ENCODE measurements around the gene SLC13A2.

The SLC13A2 gene

DNA sequence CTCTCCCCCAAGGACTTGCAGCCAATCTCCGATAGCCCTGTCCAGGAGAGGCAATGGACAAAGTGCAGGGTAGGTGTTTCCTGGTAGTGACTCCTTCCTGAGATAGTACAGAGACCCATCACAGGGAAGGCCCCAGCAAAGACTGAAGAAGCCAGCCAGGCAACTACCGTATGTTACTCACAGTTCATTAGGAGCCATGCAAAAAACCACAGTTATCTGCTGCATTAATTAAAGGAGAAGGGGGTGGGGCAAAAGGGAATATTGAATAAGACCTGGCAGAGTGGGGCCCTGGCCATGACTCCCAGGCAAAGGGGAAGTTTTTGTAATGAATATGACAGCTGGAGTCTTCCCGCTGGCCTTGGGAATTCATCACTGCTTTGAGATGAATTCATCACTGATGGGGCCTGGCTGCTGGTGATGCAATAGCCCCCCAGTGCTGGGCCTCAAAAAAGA is 2.5 kb upstream of the SLC13A2 start:
- DNase-seq = no peak

DNA sequence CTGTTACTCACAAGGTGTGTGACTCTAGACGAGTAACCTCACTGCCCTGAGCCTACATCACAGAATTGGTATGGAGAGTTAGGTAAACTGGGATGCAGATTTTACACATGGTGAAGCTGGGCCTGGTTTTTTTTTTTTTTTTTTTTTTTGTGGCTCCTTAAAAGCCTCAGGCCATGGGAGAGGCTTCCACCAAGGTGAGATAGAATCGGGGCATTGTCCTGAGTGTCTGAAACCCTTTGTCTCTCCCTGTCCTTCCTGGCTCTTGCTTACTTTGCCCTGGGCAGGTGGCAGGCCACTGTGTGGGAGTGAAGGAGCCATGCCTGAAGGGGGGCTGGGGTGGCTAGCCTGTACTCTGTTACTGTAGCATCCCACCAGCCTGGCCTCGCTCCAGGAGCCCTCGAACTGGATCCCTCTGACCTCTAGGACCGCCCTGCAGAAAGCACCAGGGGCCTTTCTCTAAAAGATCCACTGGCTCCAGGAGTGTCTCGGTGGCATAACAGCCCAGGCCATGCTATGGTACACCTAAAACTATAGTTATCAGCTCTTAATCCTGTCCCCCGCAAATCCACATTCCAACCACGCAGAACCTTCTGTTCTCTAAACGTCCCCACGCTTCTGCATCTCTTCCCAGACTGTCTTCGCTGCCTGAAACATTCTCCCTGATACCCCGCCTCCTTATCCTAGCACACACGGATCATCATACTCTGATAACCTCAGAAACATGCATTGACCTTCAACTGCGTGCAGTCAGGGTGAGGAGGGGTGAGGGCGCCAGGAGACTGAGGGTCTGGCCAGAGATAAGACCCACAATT is 1.7 kb upstream of the SLC13A2 start:
- no peak for DNase-seq

- DNase-seq = no peak
Observed at GRCh38 chr17:28472871-28473497, 460 bp upstream of the SLC13A2 start.

GRCh38 chr17:28474111-28474531 is 677 bp downstream of the SLC13A2 start:
- DNase-seq = no peak

- peak; percentile 25 to 36 for DNase-seq
Observed at GRCh38 chr17:28475151-28475900, 1.9 kb downstream of the SLC13A2 start.

- DNase-seq = peak; percentile 13 to 18
Observed at GRCh38 chr17:28476076-28476865, 2.8 kb downstream of the SLC13A2 start.

GRCh38 chr17:28477928-28478327 is 4.5 kb downstream of the SLC13A2 start:
- DNase-seq = no peak

GRCh38 chr17:28478712-28479615 is 5.5 kb downstream of the SLC13A2 start:
- DNase-seq = peak; percentile 23 to 30

DNA sequence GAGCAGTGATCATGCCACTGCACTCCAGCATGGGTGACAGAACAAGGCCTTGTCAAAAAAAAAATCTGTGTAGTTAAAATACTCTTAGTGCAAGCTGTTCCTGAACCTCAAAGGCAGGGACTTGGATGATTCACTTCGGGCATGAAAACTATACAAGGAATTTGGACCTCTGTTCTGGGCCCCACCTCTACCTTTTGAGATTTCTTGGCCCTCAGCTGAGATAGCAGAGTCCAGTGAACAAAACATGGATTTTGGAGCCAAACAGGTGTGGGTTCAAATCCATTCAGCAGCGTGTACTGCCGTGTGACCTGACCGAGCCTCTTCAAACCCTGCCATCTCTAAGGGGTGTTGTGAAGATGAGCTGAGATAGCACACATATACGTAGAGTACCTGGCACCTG is 6.8 kb downstream of the SLC13A2 start:
- DNase-seq = no peak

DNA sequence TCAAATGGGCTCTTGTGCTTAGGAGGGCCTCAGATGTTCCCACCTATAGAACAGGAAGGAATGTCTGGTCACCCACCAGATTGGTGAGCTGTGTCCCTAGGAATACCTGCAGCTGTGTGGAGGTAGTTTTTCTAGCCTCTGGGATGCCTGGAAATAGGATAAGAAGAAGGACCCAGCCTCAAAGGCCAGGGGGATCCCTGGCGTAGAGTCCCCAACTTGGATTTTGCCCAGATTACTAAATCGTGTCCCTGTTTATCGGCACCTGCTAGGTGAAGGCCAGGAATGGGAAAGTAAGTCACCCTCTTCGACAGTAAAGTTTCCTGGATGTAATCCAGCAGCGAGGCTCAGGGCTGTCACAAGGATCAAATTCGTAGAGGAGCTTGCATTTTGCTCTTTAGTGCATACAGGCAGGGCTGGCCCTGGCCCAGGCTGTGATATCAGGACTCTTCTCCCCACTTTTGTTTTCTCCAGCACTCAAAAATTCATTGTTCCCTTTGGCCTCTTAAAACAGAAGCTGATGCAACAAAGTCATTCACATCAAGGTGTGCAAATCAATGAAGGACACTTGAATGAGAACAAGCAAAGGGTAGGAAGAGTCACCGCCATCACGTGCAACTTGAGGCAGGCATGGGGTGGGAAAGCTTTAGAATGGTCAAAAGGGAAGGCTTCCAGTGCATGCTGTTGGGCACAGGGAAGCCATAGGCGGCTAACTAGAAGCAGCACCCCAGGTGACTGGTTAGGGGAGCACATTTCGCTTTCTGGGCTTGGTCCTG is 7.5 kb downstream of the SLC13A2 start:
- no peak for DNase-seq

DNA sequence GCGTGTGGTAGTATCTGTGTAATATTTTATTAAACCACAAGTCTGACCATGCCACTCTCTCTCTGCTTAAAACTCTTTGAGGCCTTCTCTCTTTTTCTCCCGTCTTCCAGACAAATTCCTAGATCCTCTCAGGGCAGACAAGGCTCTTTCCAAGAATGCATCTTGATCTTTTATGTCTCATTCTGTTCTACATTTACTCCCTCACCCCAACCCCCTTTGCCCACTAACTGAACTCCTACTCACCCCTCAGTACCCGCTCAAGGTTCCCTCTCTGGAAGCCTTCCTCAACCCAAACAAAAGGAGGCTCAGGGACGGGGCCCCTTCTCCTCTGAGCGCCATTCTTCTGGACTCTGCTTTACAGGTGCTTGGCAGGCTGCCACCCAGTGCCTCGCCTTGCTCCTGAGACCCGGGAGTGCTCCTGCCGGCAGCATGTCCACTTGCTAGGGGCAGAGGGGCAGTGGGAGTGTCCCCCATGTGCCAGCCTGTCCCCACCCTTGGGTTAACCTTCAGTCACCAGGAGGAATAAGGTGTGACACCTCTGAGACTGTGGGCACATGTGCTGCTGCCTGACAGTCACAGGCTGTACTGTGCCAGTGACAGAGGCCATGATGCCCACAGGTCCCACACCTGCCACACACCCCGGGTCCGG is 9.2 kb downstream of the SLC13A2 start:
- DNase-seq = no peak

- peak in 1 of 2 donors; percentile 13 for DNase-seq
Observed at GRCh38 chr17:28484296-28484695, 10.9 kb downstream of the SLC13A2 start.

DNA sequence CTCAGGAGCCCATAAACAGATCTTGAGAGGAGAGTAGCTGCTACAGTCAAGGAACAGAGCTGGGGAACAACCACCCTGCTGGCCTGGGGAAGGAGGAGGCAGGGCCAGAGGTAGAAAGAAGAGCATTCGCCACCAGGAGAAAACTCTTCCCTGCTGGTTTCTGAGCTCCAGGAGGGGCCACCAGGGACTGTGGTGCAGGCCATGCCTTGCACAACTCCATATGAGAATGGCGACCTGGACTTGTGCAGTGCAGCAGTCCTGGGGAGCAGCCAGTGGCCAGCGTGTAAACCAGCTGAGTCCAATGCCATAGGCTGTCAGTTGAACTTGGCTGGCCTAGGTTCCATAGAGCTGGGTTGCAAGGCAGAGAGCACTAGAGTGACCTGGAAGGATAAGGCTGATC is 11.6 kb downstream of the SLC13A2 start:
- no peak for DNase-seq

GRCh38 chr17:28487881-28488532 is 14.6 kb downstream of the SLC13A2 start:
- no peak for DNase-seq

- DNase-seq = no peak
Observed at GRCh38 chr17:28488533-28489276, 15.3 kb downstream of the SLC13A2 start.

DNA sequence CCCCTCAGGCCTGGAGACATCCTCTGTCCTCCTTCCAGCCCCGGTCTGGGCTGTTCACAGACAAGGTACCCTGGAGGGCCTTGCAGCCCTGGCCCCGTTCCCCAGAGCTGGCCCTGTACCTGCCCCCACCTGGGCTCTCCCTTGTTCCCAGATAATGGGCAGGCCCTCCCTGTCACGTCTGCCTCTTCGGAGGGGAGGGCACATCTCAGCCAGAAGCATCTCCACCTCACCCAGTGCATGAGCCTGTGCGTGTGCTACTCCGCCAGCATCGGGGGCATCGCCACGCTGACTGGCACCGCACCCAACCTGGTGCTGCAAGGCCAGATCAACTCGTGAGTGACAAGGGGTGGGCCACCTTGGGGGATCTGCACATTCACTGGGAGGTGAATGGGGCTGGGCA is 17.8 kb downstream of the SLC13A2 start:
- no peak for DNase-seq

GRCh38 chr17:28491860-28492259 is 18.4 kb downstream of the SLC13A2 start:
- DNase-seq = no peak

GRCh38 chr17:28492352-28493310 is 19.2 kb downstream of the SLC13A2 start:
- no peak for DNase-seq
